GM12892 (cell line): ENCODE results near the gene WNT5A. TPM values are rescaled to one million over a fixed set of nuclear protein-coding genes. Genes with fewer than 3 reads are reported as not detected.

Experiments
- DNase-seq: peaks from one replicate; pipeline ENCODE4 v3.0.0; 2011; ENCODE audit not compliant: insufficient read length
- FAIRE-seq: peaks from 2 replicates; lab custom pipeline; 2011; peaks lifted over from hg19 to GRCh38; lab: Jason Lieb, UNC
- POLR2A ChIP-seq: IDR thresholded peaks from 2 replicates; pipeline ENCODE4 v1.6.1; 2011; ENCODE audit warnings: low read depth, low read length, control low read depth
- POLR2AphosphoS5 ChIP-seq: IDR thresholded peaks from 2 replicates; pipeline ENCODE4 v1.6.1; 2011; ENCODE audit warnings: low read depth, low read length, control low read depth
- TAF1 ChIP-seq: IDR thresholded peaks from 2 replicates; pipeline ENCODE4 v1.6.1; 2011; ENCODE audit warnings: low read depth, mild to moderate bottlenecking, control low read depth, low read length, borderline replicate concordance
- polyA plus RNA-seq: library from polyadenylated mRNA; unstranded; fragments of >200 nt; gene quantifications from one replicate; pipeline ENCODE4 v1.2.1, GENCODE V29; 2012; ENCODE audit warnings: missing spikeins, inconsistent platforms; ENCODE audit not compliant: missing spikeins

Gene WNT5A
- polyA plus RNA-seq = 0.93 TPM

DNA sequence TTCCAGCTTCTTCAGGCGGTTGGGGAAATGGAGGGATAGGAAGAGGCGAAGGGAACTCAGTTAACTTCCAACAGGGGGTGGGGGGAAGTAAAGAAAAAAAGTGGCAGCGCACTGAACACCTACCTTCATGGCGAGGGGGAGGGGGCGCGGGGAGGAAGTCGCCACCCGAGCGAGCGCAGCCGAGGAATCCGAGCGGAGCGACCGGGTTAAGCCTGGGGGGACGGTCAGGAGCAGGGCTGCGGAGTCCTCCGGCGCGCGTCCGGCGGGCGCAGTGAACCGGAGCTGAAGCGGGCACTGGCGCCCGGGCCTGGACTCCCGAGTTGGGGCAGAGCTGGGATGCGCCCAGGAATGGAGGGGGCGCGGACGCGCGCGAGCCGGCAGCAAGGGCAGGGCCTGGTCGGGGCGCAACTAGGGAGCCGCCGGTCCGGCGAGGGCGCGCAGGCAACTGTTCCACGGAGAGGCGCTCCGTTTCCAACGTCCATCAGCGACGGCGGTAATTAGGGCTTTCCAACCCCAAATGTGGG lies at the start of gene WNT5A:
WNT5A (minus strand) TSS at position 450 of the 524 bp plus-strand sequence; CDS start at position 129, 321 bp downstream.
- FAIRE-seq = no peak
- no peak for TF ChIP-seq POLR2A
- no peak for TF ChIP-seq POLR2AphosphoS5
- no peak for TF ChIP-seq TAF1
- no peak for DNase-seq

DNA sequence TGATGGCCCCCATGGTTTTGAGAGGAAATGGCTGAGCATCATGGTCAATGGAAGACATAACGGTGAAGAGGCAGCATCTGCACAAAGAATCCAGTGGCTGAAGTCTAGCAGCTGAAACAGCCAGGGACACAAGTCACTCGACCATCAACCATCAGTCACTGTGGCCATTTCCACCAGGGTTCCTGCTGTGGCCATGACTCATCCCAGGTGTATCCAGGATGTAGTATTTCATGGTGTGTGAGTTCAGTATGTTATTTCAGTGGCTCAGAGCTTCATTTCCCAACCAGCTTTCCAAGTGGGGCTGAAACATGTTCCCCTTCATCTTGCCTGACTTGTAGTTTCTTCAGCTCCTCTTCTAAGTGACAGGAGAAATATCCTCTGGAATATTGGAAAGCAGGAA lies 47.8 kb upstream of the WNT5A start:
- TF ChIP-seq TAF1 (no peak), POLR2AphosphoS5 (no peak), POLR2A (no peak)
- no peak for FAIRE-seq

DNA sequence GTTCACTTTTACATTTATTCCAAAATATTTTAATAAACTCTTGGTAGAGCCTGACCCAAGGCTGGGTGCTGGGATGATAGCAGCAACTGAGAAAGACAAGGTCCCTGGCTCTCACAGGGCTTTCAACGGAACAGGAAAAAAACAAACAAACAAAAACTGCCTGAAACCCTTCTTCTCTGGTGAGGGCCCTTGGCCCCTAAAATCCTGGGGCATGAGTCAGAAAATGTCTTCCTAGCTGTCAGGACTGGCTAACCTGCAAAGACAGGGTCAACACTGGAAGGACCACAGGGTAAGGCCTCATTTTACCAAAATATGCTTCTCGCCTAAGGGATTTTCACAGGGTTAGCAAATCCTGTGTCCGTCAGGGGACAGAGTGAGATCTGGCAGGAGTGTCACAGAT lies 45.7 kb upstream of the WNT5A start:
- FAIRE-seq (no peak), DNase-seq (no peak)
- TF ChIP-seq TAF1 = no peak
- TF ChIP-seq POLR2A = no peak
- no peak for TF ChIP-seq POLR2AphosphoS5

More for the DNA sequence above, 47.8 kb upstream of the WNT5A start:
- no peak for DNase-seq

- DNase-seq (no peak), FAIRE-seq (no peak)
- TF ChIP-seq TAF1 (no peak), POLR2AphosphoS5 (no peak), POLR2A (no peak)
Measured at GRCh38 chr3:55531321-55531720, 44.2 kb upstream of the WNT5A start.

DNA sequence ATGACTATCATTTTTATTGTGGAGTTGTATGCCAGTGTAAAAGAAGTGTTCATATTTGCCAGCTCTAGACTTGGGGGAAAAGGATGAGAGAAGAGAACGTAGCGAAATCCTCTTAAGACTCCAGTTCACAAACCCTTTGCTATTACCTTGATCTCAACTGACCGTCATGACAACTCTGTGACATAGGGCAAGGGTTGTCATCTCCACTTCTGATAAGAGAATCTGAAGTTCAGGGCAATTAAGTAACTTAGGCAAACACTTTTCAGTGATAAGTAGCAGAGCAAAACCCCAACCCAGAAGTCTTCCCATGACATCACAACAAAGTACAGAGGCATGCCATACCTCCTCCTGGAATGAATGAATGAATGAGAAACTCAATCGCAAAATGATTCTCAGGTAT lies 40.3 kb upstream of the WNT5A start:
- DNase-seq (no peak), FAIRE-seq (no peak)
- TF ChIP-seq POLR2AphosphoS5 (no peak), TAF1 (no peak), POLR2A (no peak)

- DNase-seq = no peak
- FAIRE-seq = no peak
- no peak for TF ChIP-seq POLR2AphosphoS5
- TF ChIP-seq POLR2A = no peak
- no peak for TF ChIP-seq TAF1
Measured at GRCh38 chr3:55526332-55527030, 39.4 kb upstream of the WNT5A start.

- TF ChIP-seq POLR2AphosphoS5 = no peak
- no peak for TF ChIP-seq POLR2A
- FAIRE-seq = no peak
- DNase-seq = no peak
Measured at GRCh38 chr3:55525436-55525835, 38.3 kb upstream of the WNT5A start.

DNA sequence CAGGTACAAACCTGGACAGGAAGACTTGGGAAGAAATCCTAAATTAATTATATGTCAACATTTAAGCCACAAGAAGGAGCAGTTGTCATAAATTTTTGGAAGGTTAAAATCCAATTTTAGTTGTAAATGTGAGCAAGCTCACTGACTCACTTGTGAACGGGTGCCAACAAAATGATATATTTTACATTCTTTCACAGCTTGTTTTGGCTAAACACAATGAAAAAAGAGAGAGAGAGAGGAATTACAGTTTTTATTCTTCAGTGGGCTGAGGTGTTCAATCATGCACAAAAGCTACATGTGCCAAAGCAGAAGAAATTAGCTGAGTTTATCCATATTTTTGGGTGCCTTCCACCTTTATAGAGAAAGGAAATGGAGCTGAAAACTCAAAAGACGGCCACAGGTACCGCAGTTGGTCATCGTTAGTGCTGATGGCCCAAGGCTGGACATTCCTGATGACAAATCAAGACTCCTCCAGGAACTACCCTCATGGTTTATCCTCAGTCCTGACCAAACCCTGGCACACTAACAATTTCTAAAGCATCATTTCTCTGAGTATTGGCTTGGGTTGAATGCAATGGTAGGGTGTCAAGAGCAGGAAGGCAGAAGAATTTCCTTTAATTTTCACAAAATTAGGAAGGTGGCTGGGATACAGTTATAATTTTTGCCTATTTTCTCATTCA lies 37.6 kb upstream of the WNT5A start:
- TF ChIP-seq POLR2A (no peak), POLR2AphosphoS5 (no peak), TAF1 (no peak)
- DNase-seq (no peak), FAIRE-seq (no peak)

DNA sequence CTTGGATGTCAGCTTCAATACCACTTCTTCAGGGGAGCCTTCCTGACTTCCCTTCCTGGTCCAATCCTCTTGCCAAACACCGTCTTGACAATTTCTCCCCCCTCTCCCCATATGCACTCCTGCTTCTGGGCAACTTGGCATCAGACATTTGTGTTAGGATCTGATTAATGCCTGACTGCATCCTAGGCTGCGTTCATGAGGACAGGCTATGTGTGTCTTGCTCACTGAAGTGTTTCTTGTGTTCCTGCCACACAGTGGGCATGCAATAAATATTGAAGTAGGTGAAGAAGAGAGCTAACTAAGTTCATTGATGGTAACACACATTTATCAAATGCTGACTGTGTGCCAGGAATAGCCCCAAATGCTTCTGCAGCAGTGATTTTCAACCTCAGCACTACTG lies 36.4 kb upstream of the WNT5A start:
- FAIRE-seq (no peak), DNase-seq (no peak)
- TF ChIP-seq POLR2AphosphoS5 (no peak), POLR2A (no peak), TAF1 (no peak)

- FAIRE-seq = no peak
- TF ChIP-seq POLR2AphosphoS5 = no peak
- no peak for TF ChIP-seq POLR2A
- DNase-seq = no peak
Measured at GRCh38 chr3:55521738-55522421, 34.8 kb upstream of the WNT5A start.

DNA sequence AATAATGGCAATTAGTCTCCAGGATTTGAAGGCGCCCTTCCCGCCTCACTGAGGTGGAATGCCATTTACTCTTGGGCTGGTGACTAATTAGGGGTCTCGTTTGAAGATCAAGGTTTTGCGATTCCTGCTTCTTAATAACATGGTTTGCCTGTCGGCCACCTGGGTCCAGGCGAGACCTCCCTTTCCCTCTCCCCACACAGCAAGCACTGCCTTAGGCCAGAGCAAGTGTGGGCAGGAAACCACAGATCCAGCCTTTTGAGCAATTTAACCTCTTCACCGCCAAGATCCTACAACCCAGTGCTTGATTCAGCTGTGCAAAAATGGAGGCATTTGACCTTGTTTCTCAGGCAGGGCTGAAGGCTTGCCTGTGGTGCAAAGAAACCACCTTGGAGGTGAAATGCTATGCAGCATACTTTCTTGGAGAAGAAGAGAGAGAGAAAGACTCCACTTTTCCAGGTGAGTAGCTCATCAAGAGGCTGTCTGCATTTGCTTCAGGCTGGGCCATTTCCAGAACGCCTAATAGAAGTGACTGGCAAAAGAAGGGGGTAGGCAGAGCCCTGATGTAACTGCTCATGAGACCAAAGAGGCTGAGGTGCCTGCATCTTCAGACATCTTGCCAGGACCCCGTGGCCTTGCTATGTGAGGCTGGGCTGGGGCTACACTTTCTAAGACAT lies 34.1 kb upstream of the WNT5A start:
- TF ChIP-seq POLR2AphosphoS5 (no peak), POLR2A (no peak), TAF1 (no peak)
- FAIRE-seq = no peak
- no peak for DNase-seq

DNA sequence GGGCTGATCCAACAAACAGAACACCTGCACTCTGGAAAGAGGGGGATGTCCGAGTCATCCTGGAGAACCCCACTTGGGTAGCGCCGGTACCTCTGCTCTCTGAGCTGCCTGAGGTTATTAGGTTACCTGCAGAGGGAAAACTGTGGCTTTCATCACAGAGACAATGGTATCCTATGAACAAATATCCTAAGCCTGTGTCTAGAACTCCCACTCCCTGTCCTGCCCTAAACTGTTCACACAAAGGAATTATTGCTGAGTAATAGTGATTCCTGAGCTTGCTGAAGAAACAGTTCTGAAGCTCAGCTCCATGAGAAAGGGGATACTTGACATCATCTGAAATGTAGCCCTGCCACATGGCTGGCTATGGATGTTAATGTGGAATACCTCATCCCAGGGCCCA lies 31.9 kb upstream of the WNT5A start:
- FAIRE-seq (no peak), DNase-seq (no peak)
- TF ChIP-seq POLR2A (no peak), POLR2AphosphoS5 (no peak), TAF1 (no peak)
